ENCODE data around the gene ACY1.

ACY1 gene

DNA sequence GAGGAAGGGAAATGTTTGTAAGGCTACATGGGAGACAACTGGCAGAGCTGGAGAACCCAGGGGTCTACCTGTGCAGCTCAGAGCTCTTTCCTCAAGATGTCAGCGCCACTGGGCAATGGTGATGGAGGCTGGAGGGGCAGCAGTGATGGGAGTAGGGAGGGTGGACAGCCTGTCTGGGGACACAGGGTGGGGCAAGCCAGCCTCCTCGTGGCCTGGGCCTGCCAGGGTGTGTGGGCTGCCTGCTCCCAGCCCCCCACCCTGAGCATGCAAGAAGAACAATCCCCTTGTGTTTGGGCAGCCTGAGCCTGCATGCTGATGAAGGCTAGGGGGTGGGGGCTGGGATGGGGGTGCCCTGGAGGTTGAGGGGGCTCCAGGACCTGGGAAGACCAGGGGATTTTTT, 17.3 kb upstream of the ACY1 start:
- DNase-seq: no peak

DNA sequence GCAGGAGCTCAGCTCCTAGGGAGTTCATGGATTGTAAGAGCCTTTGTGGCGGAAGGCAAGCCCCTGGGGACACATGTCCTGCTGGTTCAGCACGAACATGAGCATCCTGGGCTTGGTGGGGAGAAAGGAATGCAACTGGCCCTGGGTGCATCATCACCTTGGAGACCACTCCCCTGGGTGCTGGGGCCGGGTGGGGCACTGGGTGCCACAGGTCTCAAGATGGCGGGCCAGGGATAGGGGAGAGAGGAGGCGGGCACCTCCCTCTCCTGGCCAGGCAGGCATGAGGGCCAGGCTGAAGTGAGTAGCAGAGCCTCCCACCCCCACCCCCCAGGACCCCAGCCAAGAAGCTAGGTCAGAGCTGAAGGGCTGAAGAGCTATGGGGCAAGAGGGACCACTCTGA, 16.8 kb upstream of the ACY1 start:
- no peak for DNase-seq

DNA sequence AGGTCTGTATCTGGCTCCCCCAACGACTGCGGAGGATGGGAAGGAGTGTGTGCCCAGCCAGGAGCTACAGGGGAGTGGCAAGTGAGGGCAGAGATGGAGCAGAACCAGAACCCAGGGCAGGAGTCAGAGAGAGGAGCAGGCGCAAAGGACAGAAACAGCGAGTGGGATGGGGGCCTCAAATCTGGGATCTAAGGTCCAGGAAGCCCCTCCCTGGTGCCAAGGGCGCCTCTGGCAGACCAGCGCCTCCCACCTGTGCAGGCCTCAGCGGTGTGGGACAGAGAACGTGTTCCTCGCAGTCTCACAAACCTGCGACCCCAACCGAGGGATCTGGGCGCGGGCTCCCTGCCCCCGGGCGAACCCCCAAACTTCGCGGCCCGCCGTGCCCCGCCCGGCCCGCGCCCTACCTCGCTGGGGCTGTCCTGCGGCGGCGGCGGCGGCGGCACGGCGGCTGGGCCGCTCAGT, 16.4 kb upstream of the ACY1 start:
- no peak for DNase-seq

DNA sequence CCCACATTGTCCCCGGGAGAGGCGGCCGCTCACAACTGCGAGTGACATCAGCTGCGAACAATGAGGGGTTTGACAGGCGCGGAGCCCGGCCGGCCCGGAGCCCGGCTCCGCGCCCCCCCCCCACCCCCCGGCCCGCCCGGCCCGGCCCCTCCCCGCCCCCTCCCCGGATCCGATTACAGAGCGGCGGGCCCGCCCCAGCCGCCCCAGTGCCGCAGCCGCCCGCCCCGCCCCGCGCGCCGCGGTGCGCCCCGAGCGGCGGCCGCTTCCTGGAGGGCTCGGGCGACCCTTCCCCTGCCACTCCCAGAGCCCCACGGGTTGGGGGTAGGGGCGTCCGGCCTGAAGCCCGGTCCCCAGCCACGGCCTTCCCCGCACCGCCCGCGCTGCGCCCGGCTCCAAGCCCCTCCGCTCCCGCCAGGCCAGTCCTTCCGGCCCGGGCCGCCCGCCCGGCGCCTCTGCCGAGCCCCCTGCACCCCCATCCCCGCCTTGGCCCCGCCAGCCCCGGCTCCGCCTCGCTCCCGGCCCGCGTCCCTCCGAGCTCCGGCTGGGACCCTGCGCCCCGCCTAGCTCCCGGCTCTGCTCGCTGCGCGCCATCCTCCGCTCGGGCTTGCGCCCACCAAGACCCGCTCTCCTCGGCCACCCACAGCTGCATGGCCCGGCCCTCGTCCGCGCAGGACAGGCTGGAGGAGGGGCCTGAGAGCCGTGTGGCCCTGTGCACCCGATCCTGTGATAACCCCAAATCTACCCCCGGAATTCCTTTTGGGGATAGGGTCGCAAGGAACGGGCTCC, 15.8 kb upstream of the ACY1 start, which contains the start of gene PCBP4:
Gene PCBP4, minus strand, starts transcription at position 71 of the 786 bp plus-strand sequence. CDS start 6,214 bp downstream, outside the sequence.
- peak; percentile 71 for DNase-seq

DNA sequence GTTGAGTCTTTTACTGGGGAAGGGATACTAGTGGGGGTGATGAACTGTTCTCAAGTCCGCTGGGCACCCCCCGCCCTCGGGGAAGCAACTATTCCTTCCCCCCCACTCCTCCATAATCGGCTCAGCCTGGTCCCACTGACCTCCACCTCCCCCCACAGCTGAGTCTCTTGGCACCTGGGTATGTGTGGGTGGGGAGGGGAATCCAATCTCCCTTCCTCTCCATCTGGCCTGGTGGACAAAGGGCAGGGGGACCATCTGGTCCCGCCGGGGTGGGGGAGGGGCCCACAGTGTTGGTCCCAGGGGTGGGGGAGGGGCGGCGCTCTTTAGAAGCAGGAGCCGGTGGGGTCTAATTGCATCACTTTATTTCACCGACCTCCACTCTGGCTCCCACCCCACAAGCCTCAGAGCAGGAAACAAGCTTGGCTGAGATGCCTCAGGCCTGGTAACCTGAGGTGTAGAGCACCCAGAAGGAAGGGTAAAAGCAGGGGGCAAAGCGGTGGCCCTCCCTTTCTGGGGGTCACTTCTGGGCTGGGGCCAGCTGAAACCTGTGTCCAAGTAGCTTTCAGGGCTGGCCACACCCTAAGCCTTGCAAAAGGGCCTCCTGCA, 15.1 kb upstream of the ACY1 start:
- DNase-seq: peak; percentile 28

DNA sequence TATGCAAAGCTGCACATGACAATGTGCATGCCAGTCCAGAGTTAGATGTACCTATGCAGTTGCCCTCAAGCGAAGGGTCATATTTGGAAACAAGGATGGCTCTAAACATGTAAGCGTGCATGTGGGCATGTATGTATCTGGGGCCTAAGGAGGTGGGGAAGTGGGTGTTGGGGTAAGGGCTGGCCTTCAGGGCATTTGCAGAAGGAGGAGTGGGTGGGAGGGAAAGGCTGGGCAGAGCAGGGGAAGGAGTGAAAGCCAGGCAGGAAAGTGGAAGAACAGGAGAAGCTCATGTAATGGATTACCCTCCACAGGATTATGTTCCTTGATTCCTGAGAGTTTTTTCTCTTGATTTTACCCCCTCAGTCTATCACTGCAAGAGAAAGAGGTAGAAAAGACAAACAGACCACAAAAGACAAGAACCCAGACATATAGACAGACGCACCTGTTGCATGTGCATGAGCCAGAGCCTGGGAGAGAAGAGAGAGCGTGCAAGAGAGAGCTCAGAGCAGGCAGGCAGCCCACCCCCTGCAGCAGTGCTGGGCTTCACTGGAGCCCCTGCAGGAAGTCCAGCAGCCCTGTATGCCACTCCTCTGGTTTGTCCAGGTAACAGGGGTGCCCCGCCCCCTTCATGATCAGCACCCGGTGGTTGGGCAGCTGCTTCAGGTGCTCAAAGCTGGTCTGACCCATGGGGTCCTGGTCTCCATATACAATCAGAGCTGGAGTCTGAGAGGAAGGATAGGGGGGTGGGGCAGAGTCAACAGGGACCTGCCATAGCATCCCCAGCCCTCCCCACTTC, 14.3 kb upstream of the ACY1 start:
- no peak for DNase-seq

DNA sequence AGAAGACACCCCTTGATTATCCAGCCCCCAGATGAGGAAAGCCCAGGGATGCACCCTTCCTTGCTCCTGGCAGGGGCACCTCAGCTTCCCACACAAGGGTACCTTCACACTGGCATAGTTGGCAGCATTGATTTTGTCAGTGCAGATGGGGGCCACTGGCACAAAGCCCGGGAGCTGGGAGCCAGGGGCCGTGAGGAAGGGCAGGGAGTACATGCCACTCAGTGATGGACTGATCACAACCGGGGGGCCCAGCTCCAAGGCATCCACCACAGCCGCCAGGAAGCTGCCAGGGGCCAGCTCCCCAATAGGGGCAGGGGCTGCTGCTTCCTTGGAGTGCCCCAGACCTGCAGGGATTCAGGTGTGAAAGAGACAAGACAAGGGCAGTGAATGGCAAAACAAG, 13.5 kb upstream of the ACY1 start:
- DNase-seq: no peak

DNA sequence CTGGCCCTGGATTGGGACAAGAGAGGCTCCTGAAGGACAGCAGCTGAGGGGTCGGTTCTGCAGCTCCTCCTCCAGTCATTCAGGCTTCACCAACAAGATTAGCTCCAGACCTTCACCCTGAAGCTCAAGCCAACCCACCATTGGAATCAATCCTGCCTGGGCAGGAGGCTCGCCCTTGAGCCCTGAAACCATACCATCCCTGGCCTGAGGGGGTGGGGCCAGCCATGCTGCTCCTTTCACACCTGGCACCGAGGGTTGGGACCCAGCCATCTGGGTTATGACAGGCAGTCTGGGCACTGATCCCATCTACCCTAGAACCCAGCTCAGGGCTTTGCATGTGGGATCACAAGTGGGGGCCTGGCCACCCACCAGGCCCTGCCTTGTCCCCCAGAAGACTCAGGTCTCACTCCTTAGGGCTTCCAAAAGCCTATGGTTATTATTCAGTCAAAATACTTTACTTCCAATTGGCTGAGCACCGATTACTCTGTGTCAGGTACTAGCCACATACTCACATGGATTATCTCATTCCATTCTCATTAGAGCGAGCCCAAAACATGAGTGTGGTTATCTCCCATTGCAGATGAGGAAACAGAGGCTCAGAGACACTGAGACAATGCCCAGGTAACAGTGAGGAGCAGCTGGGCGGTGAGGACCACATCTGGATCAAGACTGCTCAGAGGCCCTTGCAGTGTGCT, 12.6 kb upstream of the ACY1 start:
- DNase-seq: no peak

DNA sequence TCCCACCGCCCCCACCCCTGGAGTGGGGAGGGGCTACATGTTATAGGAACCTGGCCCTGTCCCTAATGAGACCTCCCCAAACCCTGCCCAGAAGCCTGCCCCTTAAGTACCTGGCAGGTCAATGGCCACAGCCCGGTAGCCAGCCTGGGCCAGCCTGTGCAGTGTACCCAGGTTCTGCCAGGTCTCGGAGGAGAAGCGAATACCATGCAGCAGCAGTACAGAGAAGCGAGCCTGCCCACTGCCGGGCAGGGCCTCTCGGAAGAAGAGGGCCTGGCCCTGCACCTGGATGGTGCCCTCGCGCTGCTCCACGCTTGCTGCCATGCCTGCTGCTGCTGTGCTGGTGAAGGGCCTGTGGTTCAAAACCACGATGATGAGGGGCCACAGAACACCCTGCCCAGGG, 12.0 kb upstream of the ACY1 start:
- DNase-seq: no peak

DNA sequence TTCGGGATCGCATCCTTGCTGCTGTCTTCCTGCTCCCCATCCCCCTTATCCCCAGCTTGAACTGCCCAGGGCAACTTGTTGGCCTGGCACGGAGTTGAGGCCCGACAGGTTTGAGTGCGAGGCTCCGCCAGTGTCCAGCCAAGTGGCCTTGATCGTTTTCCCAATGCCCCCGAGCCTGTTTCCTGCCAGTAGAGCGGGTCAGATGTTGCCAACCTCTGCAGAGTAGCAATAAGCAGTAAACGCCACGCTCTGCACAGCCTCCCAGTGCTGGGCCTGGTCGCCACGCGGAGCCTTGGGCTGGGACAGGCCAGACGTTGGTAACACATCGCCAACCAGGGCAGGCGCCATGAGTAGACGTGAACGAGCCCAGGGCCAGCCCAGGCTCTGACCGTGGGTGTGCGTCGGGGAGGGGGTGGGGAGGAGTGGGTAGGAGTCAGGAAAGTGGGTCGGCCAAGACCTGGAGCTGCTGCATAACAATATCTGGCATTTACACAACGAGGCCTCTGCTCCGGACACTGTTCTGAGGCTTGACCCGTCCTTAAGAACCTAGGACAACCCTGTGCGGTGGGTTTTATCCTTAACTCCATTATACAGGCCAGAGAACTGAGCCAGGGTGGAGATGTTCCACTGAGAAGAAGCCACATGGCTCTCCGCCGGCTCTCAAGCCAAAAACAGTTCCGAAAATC, 8.9 kb upstream of the ACY1 start:
- DNase-seq: no peak

DNA sequence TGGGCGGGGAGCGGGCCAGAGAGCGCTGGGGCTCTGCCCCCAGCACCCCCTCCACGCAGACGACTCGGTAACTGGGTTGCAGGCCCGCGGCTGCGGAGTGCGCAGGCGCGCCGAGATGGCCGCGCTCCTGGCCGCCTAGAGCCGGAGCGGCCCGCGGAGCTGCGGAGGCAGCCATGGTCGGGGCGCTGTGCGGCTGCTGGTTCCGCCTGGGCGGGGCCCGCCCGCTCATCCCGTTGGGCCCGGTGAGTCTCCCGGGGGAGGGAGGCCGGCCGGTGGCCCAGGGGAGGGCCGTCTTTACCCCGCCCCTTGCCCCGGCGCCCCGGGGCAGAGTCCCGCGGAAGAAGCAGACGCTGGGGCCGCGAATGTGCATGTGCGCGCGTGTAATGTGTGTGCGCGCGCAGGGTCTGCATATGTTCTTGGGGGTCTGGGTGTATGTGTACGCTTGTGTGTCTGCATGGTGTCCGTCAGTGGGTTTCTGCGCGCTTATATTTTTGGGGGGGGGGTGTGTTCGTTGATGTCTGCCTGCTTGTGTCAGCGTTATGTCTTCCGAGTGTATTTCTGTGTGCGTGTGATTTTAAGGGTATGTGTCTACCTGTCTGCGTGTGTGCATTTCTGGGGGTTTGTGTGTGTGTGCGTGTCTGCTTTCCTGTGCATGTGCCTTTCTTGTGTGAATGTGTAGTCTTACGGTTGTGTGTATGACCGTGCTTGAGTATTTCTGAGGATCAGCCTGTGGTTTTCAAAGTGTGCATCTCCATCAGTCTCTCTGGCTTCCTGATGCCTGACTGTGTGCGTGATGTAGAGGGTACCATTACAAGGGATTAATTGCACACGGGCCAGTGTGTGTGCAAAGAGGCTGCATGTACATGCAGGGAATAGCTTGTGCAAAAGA, 8.1 kb upstream of the ACY1 start, which contains the start of gene ABHD14A:
Gene ABHD14A, plus strand, starts transcription at position 102 of the 889 bp plus-strand sequence. Its CDS starts 72 bp downstream, at position 174.
- peak; percentile 67 for DNase-seq

DNA sequence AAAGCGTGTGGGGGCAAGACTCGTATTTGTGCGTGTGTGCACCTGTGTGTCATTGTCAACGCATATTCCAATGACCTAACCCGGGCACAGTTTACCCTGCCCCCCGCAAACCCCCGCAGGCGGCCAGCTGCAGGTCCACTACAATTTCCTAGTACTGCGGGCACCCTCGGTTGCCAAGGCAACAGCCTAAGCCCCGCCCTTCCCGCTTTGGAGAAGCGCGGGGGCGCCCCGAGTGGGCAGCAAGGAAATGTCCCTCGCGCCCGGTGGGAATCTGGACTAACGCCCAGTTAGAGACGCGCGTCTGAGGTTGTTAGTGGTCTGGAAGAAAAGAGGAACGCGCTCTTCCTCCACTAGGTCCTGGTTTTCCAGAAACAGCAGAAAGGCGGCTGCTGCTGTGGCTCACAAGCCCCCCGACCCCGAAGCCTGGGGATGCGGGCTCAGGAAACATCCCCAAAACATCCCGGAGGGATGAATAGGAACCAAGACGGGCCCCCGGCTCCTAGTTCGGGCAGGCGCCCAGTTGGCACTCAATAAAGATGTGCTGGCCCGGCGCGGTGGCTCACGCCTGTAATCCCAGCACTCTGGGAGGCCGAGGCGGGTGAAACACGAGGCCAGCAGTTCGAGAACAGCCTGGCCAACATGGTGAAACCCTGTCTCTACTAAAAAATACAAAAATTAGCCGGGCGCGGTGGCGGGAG, 7.3 kb upstream of the ACY1 start:
- DNase-seq: peak; percentile 63

DNA sequence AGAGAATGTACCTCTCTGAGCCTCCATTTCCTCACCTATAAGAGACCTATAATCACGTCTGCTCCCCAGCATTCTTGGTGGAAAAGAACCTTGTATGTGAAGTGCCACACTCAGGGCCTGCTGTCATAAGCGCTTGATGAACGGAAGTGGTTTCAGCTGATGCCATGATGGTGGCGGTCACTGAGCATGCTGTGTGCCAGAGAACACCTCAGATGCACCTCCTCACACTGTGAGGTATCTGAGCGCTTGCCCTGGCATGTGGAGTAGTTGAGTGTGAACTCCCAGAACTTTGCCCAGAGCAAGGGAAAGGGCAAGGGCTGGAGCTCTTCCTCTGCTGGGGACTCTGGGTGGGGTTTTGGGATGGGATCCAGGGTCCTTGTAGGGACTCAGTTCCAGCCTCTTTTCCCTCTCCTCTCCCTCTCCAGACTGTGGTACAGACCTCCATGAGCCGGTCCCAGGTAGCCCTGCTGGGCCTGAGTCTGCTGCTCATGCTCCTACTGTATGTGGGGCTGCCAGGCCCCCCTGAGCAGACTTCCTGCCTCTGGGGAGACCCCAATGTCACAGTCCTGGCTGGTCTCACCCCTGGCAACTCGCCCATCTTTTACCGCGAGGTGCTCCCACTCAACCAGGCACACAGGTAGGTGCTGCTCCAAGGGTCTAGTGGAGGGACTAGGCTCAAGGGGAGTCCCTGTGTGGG, 5.7 kb upstream of the ACY1 start:
- DNase-seq: no peak

DNA sequence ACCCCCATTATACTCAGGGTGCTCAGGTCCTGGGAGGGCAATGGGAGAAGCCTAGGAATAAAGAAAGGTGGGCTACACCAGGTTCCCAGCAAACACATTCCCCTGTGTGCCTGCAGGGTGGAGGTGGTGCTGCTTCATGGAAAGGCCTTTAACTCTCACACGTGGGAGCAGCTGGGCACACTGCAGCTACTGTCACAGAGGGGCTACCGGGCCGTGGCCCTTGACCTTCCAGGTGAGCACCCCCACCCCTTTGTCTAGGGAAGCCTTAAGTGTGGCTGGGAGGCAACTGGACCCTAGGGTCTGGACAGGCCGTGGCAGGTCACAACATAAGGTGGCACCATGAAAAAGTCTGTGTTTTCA, 5.2 kb upstream of the ACY1 start:
- DNase-seq: no peak

DNA sequence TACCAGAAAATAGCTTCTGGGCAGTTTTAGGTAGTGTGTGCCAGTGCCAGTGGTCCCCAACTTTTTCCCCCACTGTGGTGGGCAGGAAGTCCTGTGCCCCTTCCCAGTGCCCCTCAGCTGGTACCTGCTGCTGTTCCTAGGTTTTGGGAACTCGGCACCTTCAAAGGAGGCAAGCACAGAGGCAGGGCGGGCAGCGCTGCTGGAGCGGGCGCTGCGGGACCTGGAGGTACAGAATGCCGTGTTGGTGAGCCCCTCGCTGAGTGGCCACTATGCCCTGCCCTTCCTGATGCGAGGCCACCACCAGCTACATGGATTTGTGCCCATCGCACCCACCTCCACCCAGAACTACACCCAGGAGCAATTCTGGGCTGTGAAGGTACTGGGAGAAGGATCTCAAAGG, 3.1 kb upstream of the ACY1 start:
- DNase-seq: no peak

DNA sequence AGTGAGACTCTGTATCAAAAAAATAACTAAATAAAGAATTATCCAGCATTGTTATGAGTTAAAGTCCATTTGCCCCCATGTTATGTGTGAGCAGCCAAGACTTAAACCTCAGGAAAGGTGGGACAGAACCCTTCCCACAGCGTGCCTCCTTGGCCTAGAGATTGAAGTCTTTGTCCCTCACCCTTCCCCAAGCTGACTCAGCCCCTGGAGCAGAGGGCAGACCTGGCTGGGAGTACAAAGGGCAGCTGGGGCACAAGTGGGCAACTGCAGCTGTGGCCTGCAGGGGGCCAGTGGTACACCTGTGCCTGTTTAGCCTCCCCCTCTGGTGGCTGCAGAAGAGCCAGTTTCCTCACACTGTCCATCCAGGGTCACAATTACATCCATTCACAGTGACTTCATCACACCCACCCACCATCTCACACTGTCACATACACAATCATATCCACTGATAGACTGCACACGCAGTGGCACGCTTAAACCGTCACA, 940 bp upstream of the ACY1 start:
- no peak for DNase-seq

DNA sequence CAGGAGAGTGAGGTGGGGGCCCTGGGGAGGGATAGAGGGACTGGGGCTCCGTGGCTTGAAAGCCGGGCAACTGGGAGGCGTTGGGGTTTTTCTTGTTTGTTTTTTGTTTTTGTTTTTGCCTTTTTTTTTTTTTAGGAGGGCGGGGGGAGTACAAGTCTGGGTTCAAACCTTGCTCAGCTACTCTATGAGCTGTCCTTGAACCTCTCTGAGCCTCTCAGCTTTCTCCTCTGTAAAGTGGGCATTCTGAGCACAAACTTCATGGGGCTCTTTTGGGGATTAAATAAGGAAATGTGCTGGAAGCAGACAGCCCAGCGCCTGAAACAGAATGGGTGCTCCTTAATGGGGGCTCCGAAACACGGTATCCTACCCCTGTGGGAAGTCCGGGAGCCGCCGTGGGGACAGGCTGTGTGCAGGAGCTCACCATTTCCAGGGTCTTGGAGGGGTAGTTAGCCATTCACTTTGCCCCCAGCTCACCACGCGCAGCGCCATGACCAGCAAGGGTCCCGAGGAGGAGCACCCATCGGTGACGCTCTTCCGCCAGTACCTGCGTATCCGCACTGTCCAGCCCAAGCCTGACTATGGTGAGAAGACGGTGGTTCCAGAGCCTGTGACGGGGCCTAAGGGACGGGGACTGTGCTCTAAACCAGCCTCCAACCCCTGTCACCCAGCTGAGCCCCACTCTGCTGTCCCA, 388 bp downstream of the ACY1 start:
- no peak for DNase-seq

DNA sequence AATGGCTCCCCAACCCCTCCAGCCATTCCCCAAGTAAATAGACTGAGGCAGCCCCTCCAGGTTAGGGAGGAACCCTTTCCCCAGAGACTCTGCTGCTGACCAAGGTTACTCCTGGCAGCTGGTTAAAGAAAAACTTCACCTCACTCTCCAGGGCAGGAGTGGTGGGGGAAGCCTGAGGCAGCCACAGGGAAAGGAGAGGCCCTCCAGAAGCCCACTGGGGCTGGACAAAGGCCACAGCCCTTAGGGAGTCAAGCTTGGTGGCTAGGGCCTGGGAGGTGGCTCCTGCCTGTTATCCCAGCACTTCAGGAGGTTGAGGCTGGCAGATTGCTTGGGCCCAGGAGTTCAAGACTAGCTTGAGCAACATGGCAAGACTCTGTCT, 923 bp downstream of the ACY1 start:
- no peak for DNase-seq

DNA sequence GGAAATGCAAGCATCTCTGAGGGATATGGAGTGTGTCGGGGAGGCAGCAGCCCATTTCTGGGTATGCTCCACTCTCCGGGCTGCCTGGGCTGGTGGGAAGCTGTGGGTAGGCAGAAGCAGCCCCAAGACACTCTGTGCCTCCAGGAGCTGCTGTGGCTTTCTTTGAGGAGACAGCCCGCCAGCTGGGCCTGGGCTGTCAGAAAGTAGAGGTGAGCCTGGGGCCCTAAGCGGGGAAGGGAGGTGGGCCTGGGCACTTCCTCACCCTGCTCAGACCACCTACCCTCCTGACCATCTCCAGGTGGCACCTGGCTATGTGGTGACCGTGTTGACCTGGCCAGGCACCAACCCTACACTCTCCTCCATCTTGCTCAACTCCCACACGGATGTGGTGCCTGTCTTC, 1.7 kb downstream of the ACY1 start:
- no peak for DNase-seq
